HEK293 (cell line): ENCODE measurements around the gene PDGFD.

Source experiments
- CTCF ChIP-seq: fragments of 450-650 bp; formaldehyde crosslinking; IDR thresholded peaks from 2 replicates; pipeline ENCODE4 v1.5.1; 2016; ENCODE audit warnings: missing biosample characterization, missing genetic modification characterization
- TF ChIP-seq, protein P1 (sequence below): fragments of 450-650 bp; formaldehyde crosslinking; optimal IDR thresholded peaks from 2 replicates; pipeline ENCODE3; 2016; ENCODE audit warnings: missing biosample characterization, mild to moderate bottlenecking, missing genetic modification characterization

DNA sequence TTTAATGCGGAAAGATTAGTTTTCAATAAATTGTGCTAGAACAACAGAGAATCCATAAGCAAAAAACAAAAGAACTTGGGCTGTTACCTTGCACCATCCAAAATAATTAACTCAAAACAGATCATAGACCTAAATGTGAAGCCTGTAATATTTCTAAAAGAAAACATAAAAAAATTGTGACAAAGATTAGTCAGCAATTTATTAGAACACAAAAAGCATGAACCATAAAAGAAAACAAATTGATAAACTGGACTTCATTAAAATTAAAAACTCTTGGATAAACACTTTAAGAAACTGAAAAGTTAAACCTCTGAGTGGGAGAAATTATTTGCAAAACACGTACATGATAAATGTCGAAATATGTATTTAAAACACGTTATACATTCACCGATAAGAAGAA, 106.0 kb downstream of the PDGFD start:
- TF ChIP-seq CTCF (tag by site-specific recombination) = no peak
- TF ChIP-seq, protein P1, sequence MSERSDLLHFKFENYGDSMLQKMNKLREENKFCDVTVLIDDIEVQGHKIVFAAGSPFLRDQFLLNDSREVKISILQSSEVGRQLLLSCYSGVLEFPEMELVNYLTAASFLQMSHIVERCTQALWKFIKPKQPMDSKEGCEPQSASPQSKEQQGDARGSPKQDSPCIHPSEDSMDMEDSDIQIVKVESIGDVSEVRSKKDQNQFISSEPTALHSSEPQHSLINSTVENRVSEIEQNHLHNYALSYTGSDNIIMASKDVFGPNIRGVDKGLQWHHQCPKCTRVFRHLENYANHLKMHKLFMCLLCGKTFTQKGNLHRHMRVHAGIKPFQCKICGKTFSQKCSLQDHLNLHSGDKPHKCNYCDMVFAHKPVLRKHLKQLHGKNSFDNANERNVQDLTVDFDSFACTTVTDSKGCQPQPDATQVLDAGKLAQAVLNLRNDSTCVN = no peak
